WTC11 (cell line): ENCODE measurements around the gene TGFBR1. TPM values are rescaled to one million over a fixed set of nuclear protein-coding genes. Genes with fewer than 3 reads are reported as not detected.

ENCODE experiments used
- ATAC-seq: fragments of 200-7000 bp; cut with Tn5 transposase; 2 replicates; pipeline ENCODE4 v1.10.0; 2021; ENCODE audit warnings: mild to moderate bottlenecking, moderate library complexity
- CTCF ChIA-PET: fragments of 300-600 bp; sonication (Branson Sonifier 250); formaldehyde crosslinking; loops from one replicate; lab custom pipeline; 2021; ENCODE audit warnings: antibody characterized with exemption; lab: Charles Lee
- POLR2A ChIA-PET: fragments of 350-600 bp; sonication (Branson Sonifier 250); formaldehyde crosslinking; loops from one replicate; lab custom pipeline; 2021; ENCODE audit warnings: antibody characterized with exemption; lab: Charles Lee
- DNase-seq: peaks from one replicate; pipeline ENCODE4 v3.0.0; 2021; ENCODE audit warnings: low spot score
- H3K27ac Mint-ChIP-seq: 2 replicates; pipeline ENCODE4 v1.8.0; 2021; ENCODE audit warnings: mixed read lengths
- H3K27me3 Mint-ChIP-seq: 2 replicates; pipeline ENCODE4 v1.8.0; 2021; ENCODE audit warnings: low read depth, mild to moderate bottlenecking, moderate library complexity, mixed read lengths
- H3K36me3 Mint-ChIP-seq: 2 replicates; pipeline ENCODE4 v1.8.0; 2021; ENCODE audit warnings: mixed read lengths
- H3K4me1 Mint-ChIP-seq: 2 replicates; pipeline ENCODE4 v1.8.0; 2022; ENCODE audit warnings: mixed read lengths
- H3K4me3 Mint-ChIP-seq: 2 replicates; pipeline ENCODE4 v1.8.0; 2021; ENCODE audit warnings: mild to moderate bottlenecking, moderate library complexity, mixed read lengths
- H3K9me3 Mint-ChIP-seq: 2 replicates; pipeline ENCODE4 v1.8.0; 2021; ENCODE audit warnings: mixed read lengths
- ATF2 ChIP-seq: sonication (generic); formaldehyde crosslinking; IDR thresholded peaks from 2 replicates; pipeline ENCODE4 v1.8.1; 2022; ENCODE audit warnings: low read depth, missing genetic modification reagents, borderline replicate concordance
- ATF3 ChIP-seq: sonication (generic); formaldehyde crosslinking; conservative IDR thresholded peaks from 2 replicates; pipeline ENCODE4 v1.8.1; 2022; ENCODE audit warnings: mild to moderate bottlenecking, missing genetic modification reagents
- CREB1 ChIP-seq: sonication (generic); formaldehyde crosslinking; IDR thresholded peaks from 2 replicates; pipeline ENCODE4 v1.8.0; 2023; ENCODE audit warnings: mild to moderate bottlenecking, missing genetic modification reagents
- E2F5 ChIP-seq: sonication (generic); formaldehyde crosslinking; IDR thresholded peaks from 2 replicates; pipeline ENCODE4 v1.8.1; 2022; ENCODE audit warnings: mild to moderate bottlenecking, moderate library complexity, missing genetic modification reagents
- FOXP1 ChIP-seq: sonication (generic); formaldehyde crosslinking; IDR thresholded peaks from 2 replicates; pipeline ENCODE4 v1.8.0; 2022; ENCODE audit warnings: missing genetic modification reagents, mild to moderate bottlenecking, moderate library complexity, borderline replicate concordance
- FOXP4 ChIP-seq: sonication (generic); formaldehyde crosslinking; IDR thresholded peaks from 2 replicates; pipeline ENCODE4 v1.8.0; 2022; ENCODE audit warnings: mild to moderate bottlenecking, missing genetic modification reagents
- HMGXB4 ChIP-seq: sonication (generic); formaldehyde crosslinking; IDR thresholded peaks from 2 replicates; pipeline ENCODE4 v1.8.1; 2023; ENCODE audit warnings: mild to moderate bottlenecking, moderate library complexity, missing genetic modification reagents
- KAT7 ChIP-seq: sonication (generic); formaldehyde crosslinking; IDR thresholded peaks from 2 replicates; pipeline ENCODE4 v1.8.1; 2023; ENCODE audit warnings: missing genetic modification reagents, mild to moderate bottlenecking, borderline replicate concordance
- MAX ChIP-seq: sonication (generic); formaldehyde crosslinking; IDR thresholded peaks from 2 replicates; pipeline ENCODE4 v1.8.0; 2022; ENCODE audit warnings: mild to moderate bottlenecking, missing genetic modification reagents
- MYBL2 ChIP-seq: sonication (generic); formaldehyde crosslinking; IDR thresholded peaks from 2 replicates; pipeline ENCODE4 v1.8.1; 2023; ENCODE audit warnings: mild to moderate bottlenecking, moderate library complexity, missing genetic modification reagents
- NR1H2 ChIP-seq: sonication (generic); formaldehyde crosslinking; IDR thresholded peaks from 2 replicates; pipeline ENCODE4 v1.9.0; 2021; ENCODE audit warnings: mild to moderate bottlenecking, moderate library complexity, missing genetic modification reagents
- SP1 ChIP-seq: sonication (generic); formaldehyde crosslinking; conservative IDR thresholded peaks from 2 replicates; pipeline ENCODE4 v1.8.1; 2022; ENCODE audit warnings: missing genetic modification reagents
- STAT6 ChIP-seq: sonication (generic); formaldehyde crosslinking; conservative IDR thresholded peaks from 2 replicates; pipeline ENCODE4 v1.8.1; 2023; ENCODE audit warnings: mild to moderate bottlenecking, low read depth, missing genetic modification reagents, moderate library complexity
- TEAD1 ChIP-seq: sonication (generic); formaldehyde crosslinking; IDR thresholded peaks from 2 replicates; pipeline ENCODE4 v1.8.0; 2022; ENCODE audit warnings: mild to moderate bottlenecking, missing genetic modification reagents
- TEAD4 ChIP-seq: sonication (generic); formaldehyde crosslinking; IDR thresholded peaks from 2 replicates; pipeline ENCODE4 v1.8.0; 2022; ENCODE audit warnings: mild to moderate bottlenecking, missing genetic modification reagents
- ZBTB43 ChIP-seq: sonication (generic); formaldehyde crosslinking; IDR thresholded peaks from 2 replicates; pipeline ENCODE4 v1.8.1; 2023; ENCODE audit warnings: mild to moderate bottlenecking, missing genetic modification reagents
- ZNF121 ChIP-seq: sonication (generic); formaldehyde crosslinking; IDR thresholded peaks from 2 replicates; pipeline ENCODE4 v1.8.0; 2023; ENCODE audit warnings: missing genetic modification reagents
- ZNF138 ChIP-seq: sonication (generic); formaldehyde crosslinking; conservative IDR thresholded peaks from 2 replicates; pipeline ENCODE4 v1.8.1; 2022; ENCODE audit warnings: mild to moderate bottlenecking, moderate library complexity, missing genetic modification reagents
- ZNF317 ChIP-seq: sonication (generic); formaldehyde crosslinking; IDR thresholded peaks from 2 replicates; pipeline ENCODE4 v1.8.1; 2023; ENCODE audit warnings: low read depth, mild to moderate bottlenecking, moderate library complexity, missing genetic modification reagents, borderline replicate concordance
- ZNF423 ChIP-seq: fragments of 250-450 bp; sonication (Bioruptor Pico); IDR thresholded peaks from 2 replicates; pipeline ENCODE4 v2.1.2; 2022; ENCODE audit warnings: mild to moderate bottlenecking, moderate library complexity
- total RNA-seq: library from RNA; stranded (reverse); gene quantifications from 3 replicates; pipeline ENCODE4 v1.2.3, GENCODE V29; 2021

The TGFBR1 gene
- total RNA-seq, 1 experiment from 2014 or later: 42.4 TPM

GRCh38 chr9:99197987-99198386, 93.1 kb downstream of the TGFBR1 start:
- H3K9me3 Mint-ChIP-seq: no peaks in the 10 kb centered on the region
- H3K4me3 Mint-ChIP-seq: no peak overlapping the region
- H3K4me1 Mint-ChIP-seq: peaks cover 9% of the 10 kb centered on the region; the same call in 1 of the 2 replicates
- POLR2A ChIA-PET: interaction anchor here (0.5 kb wide), 1 partner anchor 29 kb away, joined by 3 read pairs; no protein-coding TSS in a partner anchor
- CTCF ChIA-PET: interaction anchor here (0.6 to 2.6 kb wide), 10 partner anchors 8 to 825 kb away, joined by 3 to 33 read pairs (median 4); partner anchors contain the start of genes ALG2 and SEC61B
- H3K27me3 Mint-ChIP-seq: no peaks in the 10 kb centered on the region
- H3K36me3 Mint-ChIP-seq: no peaks in the 10 kb centered on the region
- peak; percentile 87 for ATAC-seq
- peak; percentile 16 for DNase-seq
- no peak overlapping the region for H3K27ac Mint-ChIP-seq
- no peak for TF ChIP-seq ATF2 (CRISPR knock-in tag)
- TF ChIP-seq ZNF138 (CRISPR knock-in tag): no peak
- no peak for TF ChIP-seq FOXP1 (CRISPR knock-in tag)
- no peak for TF ChIP-seq MYBL2 (CRISPR knock-in tag)
- TF ChIP-seq TEAD4: no peak
- no peak for TF ChIP-seq ZBTB43 (CRISPR knock-in tag)
- no peak for TF ChIP-seq ZNF423 (CRISPR knock-in tag)

- CTCF ChIA-PET: interaction anchor here (1.5 kb wide), 1 partner anchor 32 kb away, joined by 6 read pairs; no protein-coding TSS in a partner anchor
- no peak for TF ChIP-seq NR1H2 (CRISPR knock-in tag)
- no peak for TF ChIP-seq CREB1 (CRISPR knock-in tag)
- TF ChIP-seq ZNF121 (CRISPR knock-in tag): no peak
- TF ChIP-seq HMGXB4: no peak
- TF ChIP-seq KAT7 (CRISPR knock-in tag): no peak
- TF ChIP-seq STAT6: no peak
- no peak for TF ChIP-seq E2F5 (CRISPR knock-in tag)
- no peak for TF ChIP-seq MAX (CRISPR knock-in tag)
- no peak for TF ChIP-seq ATF3
- TF ChIP-seq ZNF317 (CRISPR knock-in tag): no peak
- no peak for TF ChIP-seq ATF2 (CRISPR knock-in tag)
- TF ChIP-seq SP1 (CRISPR knock-in tag): no peak
- no peak for TF ChIP-seq ZNF138 (CRISPR knock-in tag)
- TF ChIP-seq FOXP4: no peak
- TF ChIP-seq TEAD1 (CRISPR knock-in tag): no peak
These were observed 95.1 kb downstream of the TGFBR1 start for GRCh38 chr9:99199938-99200539.

More at GRCh38 chr9:99199938-99200539, 95.1 kb downstream of the TGFBR1 start:
- DNase-seq (no peak), ATAC-seq (no peak)
- peaks cover 9% of the 10 kb centered on the region; the same call in 1 of the 2 replicates for H3K4me1 Mint-ChIP-seq
- no peaks in the 10 kb centered on the region for H3K9me3 Mint-ChIP-seq
- H3K27ac Mint-ChIP-seq: no peak overlapping the region
- H3K36me3 Mint-ChIP-seq: no peaks in the 10 kb centered on the region
- H3K27me3 Mint-ChIP-seq: no peaks in the 10 kb centered on the region
- H3K4me3 Mint-ChIP-seq: no peak overlapping the region
- POLR2A ChIA-PET: no interaction called here
